ENCODE measurements around the gene NOL9.

Gene NOL9

DNA sequence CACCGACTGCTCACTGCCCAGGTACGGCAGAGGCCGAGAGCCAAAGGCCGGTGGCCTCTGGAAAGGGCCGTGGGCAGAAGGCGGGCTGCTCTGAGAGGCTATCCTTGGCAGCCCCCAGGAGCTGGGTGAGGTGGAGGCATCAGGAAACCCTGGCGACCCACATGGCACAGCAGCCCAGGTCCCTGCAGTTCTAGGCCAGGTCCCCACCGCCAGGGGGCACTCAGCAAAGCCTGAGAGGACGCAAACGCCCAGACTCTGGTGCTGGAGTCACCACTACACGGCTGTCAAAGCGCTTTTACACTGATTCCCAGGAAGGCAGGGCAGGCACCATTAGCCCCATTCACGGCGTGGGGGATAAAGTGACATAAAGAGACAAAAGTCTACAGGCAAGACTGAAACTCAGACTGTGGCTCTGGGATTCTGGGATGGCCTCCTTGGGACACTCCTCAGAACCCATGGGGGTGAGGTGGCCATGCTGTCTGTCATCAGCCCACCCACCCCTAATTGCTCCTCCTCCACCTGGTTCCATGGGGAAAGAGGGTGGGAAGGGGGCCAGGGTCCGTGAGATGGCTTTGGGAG lies 67.8 kb downstream of the NOL9 start:
- DNase-seq = peak; percentile 86

- DNase-seq = no peak
These were observed 68.9 kb downstream of the NOL9 start for GRCh38 chr1:6485168-6486101.

DNA sequence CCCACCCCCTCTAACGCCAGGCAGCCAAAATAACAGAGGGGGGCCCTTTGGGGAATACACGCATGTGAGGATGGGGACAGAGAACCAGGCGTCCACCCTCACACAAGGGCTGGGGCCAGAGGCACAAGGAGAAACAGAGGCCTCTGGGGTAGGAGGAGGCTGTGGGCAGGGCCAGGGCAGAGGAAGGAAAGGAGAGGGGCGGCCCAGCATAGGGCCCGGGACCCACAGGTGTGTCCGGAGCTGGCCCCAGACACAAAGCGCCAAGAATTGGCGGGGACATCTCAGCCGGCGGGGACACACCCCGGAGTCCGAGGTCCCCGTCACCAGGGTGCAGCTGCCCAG lies 69.5 kb downstream of the NOL9 start:
- no peak for DNase-seq

- no peak for DNase-seq
These were observed 70.6 kb downstream of the NOL9 start for GRCh38 chr1:6483761-6484117.

DNA sequence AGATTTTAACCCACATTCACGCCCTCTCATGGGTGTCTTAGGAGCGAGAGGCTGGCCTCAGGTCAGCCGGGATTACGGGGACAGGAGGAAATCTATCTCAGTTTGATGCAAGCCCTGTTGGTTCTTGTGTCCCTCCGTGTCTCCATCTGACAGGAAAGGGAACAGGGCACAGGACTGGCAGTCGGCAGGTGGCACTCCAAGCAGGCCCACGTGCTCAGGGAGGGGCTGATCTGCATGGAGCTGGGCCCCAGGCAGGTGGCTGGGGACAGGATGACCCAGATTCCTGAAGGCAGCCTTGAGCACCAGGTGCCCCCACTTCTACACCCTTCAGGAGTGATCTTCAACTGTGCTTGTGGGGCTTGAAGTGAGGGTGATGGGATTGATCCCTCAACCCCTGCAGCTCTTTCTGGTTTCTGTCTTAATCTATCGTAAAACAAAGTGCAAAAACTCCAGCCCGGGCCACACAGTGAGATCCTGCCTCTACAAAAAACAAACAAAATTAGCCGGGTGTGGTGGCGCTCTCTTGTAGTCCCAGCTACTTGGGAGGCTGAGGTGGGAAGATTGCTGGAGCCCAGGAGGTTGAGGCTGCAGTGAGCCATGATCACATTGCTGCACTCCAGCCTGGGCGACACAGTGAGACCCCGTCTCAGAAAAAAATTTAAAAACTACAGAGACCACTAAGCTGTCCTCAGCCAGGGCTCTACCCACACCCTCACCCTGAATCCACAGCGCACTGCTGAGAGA lies 71.1 kb downstream of the NOL9 start:
- no peak for DNase-seq

- no peak for DNase-seq
These were observed 72.5 kb downstream of the NOL9 start for GRCh38 chr1:6481820-6482219.

GRCh38 chr1:6477039-6477820 lies 77.1 kb downstream of the NOL9 start:
- no peak for DNase-seq

- no peak for DNase-seq
These were observed 77.8 kb downstream of the NOL9 start for GRCh38 chr1:6476483-6476882.

DNA sequence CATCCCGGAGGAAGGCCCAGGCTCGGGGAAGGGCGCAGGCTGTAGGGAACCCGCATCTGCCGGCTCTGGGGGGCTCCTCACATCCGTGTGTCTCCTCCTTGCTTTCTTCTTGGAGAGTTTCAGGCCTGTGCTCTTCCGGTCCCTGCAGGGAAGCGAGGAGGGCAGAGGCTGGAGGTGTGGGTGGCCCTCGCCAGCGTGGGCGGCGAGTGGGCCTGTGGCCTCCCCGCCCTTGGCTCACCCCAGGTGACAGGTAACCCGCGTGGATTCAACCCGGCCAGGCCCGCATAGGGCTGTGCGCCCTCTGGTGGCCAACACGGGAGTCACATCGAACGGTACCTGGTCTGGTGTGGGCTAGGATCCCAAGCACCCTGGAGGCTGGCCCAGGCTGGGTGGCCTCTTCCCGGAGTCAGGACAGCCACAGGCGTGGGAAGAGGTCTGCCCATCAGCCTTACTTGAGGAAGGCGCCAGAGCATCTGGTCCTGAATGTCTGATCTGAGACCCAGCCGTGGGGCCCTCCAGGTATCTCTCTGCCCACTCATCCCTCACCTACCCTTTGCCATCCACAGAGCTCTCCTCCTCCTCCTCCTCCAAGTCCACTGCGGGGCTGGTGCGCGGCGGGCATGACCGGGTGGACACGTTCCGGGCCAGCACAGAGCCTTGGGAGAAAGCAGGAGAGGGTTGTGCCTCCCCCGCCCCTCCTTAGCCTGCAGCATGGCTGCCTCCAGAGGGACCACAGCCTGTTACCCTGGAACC lies 78.8 kb downstream of the NOL9 start:
- peak; percentile 45 for DNase-seq

- no peak for DNase-seq
These were observed 79.5 kb downstream of the NOL9 start for GRCh38 chr1:6474815-6475282.

DNA sequence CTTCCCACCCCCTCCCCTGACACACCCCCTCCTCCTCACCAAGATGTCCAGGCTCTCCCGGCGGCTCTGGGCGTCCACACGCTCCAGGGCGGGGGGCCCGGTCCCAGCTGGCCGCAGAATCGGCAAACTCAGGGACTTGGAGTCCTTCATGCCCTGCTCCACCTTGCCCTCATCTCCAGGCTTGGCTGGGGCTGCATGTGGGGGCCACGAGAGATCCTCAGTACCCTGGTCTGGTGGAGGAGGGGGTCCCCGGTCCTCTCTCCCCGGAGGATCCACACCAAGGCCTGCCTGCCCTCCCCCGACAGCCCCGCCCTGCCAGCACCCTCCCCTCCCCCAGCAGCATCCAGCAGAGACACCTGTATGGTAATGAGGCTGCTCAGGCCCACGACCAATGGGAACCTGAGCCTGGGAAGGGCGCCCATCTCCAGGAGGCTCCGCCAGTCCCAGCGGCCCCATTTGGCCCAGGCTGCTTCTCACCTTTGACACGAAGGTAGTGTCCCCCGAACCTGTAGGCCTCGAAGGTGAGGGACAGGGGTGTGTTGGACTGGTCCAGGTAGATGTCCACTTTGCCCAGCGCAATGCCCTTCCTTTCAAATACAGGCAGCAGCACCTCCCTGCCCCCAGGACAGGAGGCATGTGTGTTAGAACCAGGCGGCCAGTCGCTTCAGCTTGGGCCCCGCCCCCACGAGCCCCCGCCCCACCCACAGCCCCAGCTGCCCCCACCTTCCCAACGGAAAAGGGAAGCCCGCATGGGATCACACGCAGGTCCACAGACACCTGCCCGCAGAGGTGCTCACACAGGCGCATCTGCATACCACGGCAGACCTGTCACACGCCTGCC lies 80.1 kb downstream of the NOL9 start:
- DNase-seq = no peak

GRCh38 chr1:6473156-6473555 lies 81.2 kb downstream of the NOL9 start:
- DNase-seq = no peak

GRCh38 chr1:6472391-6472790 lies 81.9 kb downstream of the NOL9 start:
- no peak for DNase-seq

- no peak for DNase-seq
These were observed 82.3 kb downstream of the NOL9 start for GRCh38 chr1:6471970-6472368.

Measured in EL (cell line).